Caco-2 (cell line): ENCODE data around the gene CD300C. TPM values are rescaled to one million over a fixed set of nuclear protein-coding genes. Genes with fewer than 3 reads are reported as not detected.

ENCODE experiments used
- BruUV-seq: library from RNA; stranded (reverse); fragments of 400-500 nt; replicated peaks from 2 replicates; lab custom pipeline; 2021; lab: Mats Ljungman, UMichigan
- CTCF ChIA-PET: fragments of 300-600 bp; sonication (Branson Sonifier 250); formaldehyde crosslinking; loops from one replicate; lab custom pipeline; 2022; ENCODE audit warnings: antibody characterized with exemption; lab: Charles Lee
- POLR2A ChIA-PET: fragments of 300-600 bp; sonication (Branson Sonifier 250); formaldehyde crosslinking; loops from one replicate; lab custom pipeline; 2022; ENCODE audit warnings: antibody characterized with exemption; lab: Charles Lee
- DNase-seq, 2 experiments: peaks; one replicate each; pipeline versions ENCODE4 v3.0.0 to v3.0.0-alpha.2; 2020 to 2022
- H3K27me3 ChIP-seq: replicated peaks from 2 replicates; pipeline ENCODE4 v1.6.0; 2011; ENCODE audit warnings: low read length; ENCODE audit not compliant: control insufficient read depth, insufficient read depth
- H3K36me3 ChIP-seq: 2 replicates; pipeline ENCODE4 v1.5.1; 2011; ENCODE audit warnings: low read length; ENCODE audit not compliant: control insufficient read depth, insufficient read depth
- H3K4me1 ChIP-seq: fragments of 250-450 bp; sonication (Bioruptor Pico); 2 replicates; pipeline ENCODE4 v1.5.1; 2020; ENCODE audit warnings: mild to moderate bottlenecking
- H3K4me3 ChIP-seq: 2 replicates; pipeline ENCODE4 v1.5.1; 2011; ENCODE audit warnings: low read depth, mild to moderate bottlenecking, control low read depth, low read length
- H3K9me3 ChIP-seq: fragments of 250-450 bp; sonication (Bioruptor Pico); 2 replicates; pipeline ENCODE4 v1.5.1; 2020; ENCODE audit warnings: mild to moderate bottlenecking, moderate library complexity
- H3K27ac Mint-ChIP-seq: one replicate; pipeline ENCODE4 v1.8.0; 2022; ENCODE audit warnings: mixed read lengths; ENCODE audit not compliant: unreplicated experiment
- H3K27me3 Mint-ChIP-seq: one replicate; pipeline ENCODE4 v1.8.0; 2022; ENCODE audit warnings: mixed read lengths; ENCODE audit not compliant: insufficient read depth, unreplicated experiment
- H3K36me3 Mint-ChIP-seq: one replicate; pipeline ENCODE4 v1.8.0; 2022; ENCODE audit warnings: mild to moderate bottlenecking, mixed read lengths; ENCODE audit not compliant: insufficient read depth, unreplicated experiment
- H3K4me1 Mint-ChIP-seq: one replicate; pipeline ENCODE4 v1.8.0; 2022; ENCODE audit warnings: low read depth, mixed read lengths; ENCODE audit not compliant: unreplicated experiment
- H3K4me3 Mint-ChIP-seq: one replicate; pipeline ENCODE4 v1.8.0; 2022; ENCODE audit warnings: mild to moderate bottlenecking, moderate library complexity, mixed read lengths; ENCODE audit not compliant: unreplicated experiment
- H3K9me3 Mint-ChIP-seq: one replicate; pipeline ENCODE4 v1.8.0; 2022; ENCODE audit warnings: mixed read lengths; ENCODE audit not compliant: unreplicated experiment
- CTCF ChIP-seq, 2 experiments: fragments of 200-600 bp in 1 of 2; IDR thresholded peaks; 1 replicate in 1 of 2; 2 replicates in 1 of 2; pipeline versions ENCODE4 v1.5.1 to v1.8.0; 2011 to 2022; ENCODE audit warnings: antibody characterized with exemption in 1 of 2, control low read depth in 1 of 2, inconsistent platforms in 1 of 2, low read depth in 1 of 2, low read length in 1 of 2, mild to moderate bottlenecking in 1 of 2, moderate library complexity in 1 of 2; ENCODE audit not compliant: insufficient read depth in 1 of 2, severe bottlenecking in 1 of 2, unreplicated experiment in 1 of 2
- intact Hi-C: fragments of 100-400 bp; cut with micrococcal nuclease; formaldehyde crosslinking; loops from one replicate; pipeline ENCODE4 v1.10.0; 2022; ENCODE audit not compliant: unreplicated experiment
- total RNA-seq: library from RNA; stranded (reverse); gene quantifications from 2 replicates; pipeline ENCODE4 v1.2.3, GENCODE V29; 2022

The CD300C gene
- total RNA-seq, 1 experiment from 2014 or later = not detected

- H3K9me3 Mint-ChIP-seq = peaks cover 18% of the 10 kb centered on the region
- BruUV-seq = no TSS peak
- POLR2A ChIA-PET = no interaction called here
Measured at GRCh38 chr17:74522381-74523105, 23.4 kb downstream of the CD300C start.

GRCh38 chr17:74521701-74522201 lies 24.2 kb downstream of the CD300C start:
- intact Hi-C loops = no loop called here
- Histone ChIP-seq H3K36me3 (no peaks in the 10 kb centered on the region), H3K27me3 (peaks cover 1% of the 10 kb centered on the region; the same call in 1 of the 2 replicates), H3K4me3 (no peak overlapping the region), H3K9me3 (peaks cover 8% of the 10 kb centered on the region; the same call in 1 of the 2 replicates), H3K4me1 (no peaks in the 10 kb centered on the region)
- no peak for DNase-seq
- Mint-ChIP-seq H3K36me3 (no peaks in the 10 kb centered on the region), H3K4me3 (no peak overlapping the region), H3K27me3 (peaks cover 18% of the 10 kb centered on the region), H3K4me1 (no peaks in the 10 kb centered on the region), H3K27ac (no peak overlapping the region), H3K9me3 (peaks cover 18% of the 10 kb centered on the region)
- BruUV-seq = no TSS peak
- no peak for TF ChIP-seq CTCF (IDR thresholded peaks at IDR 0.05; ENCODE audit: insufficient read depth in 1 of 2, low read depth in 1 of 2, low read length in 1 of 2, severe bottlenecking in 1 of 2, unreplicated experiment in 1 of 2)
- ChIA-PET CTCF (no interaction called here), POLR2A (no interaction called here)

More at GRCh38 chr17:74522381-74523105, 23.4 kb downstream of the CD300C start:
- TF ChIP-seq CTCF (IDR thresholded peaks at IDR 0.05; ENCODE audit: insufficient read depth in 1 of 2, low read depth in 1 of 2, low read length in 1 of 2, severe bottlenecking in 1 of 2, unreplicated experiment in 1 of 2) = no peak
- Mint-ChIP-seq H3K27me3 (peaks cover 22% of the 10 kb centered on the region), H3K36me3 (no peaks in the 10 kb centered on the region), H3K4me3 (no peak overlapping the region), H3K27ac (no peak overlapping the region), H3K4me1 (no peaks in the 10 kb centered on the region)
- CTCF ChIA-PET = no interaction called here
- H3K27me3 ChIP-seq = peaks cover 1% of the 10 kb centered on the region; the same call in 1 of the 2 replicates
- no peak for DNase-seq
- H3K4me3 ChIP-seq = no peak overlapping the region
- intact Hi-C loops = no loop called here
- no peaks in the 10 kb centered on the region for H3K4me1 ChIP-seq
- H3K9me3 ChIP-seq = peaks cover 8% of the 10 kb centered on the region; the same call in 1 of the 2 replicates
- no peaks in the 10 kb centered on the region for H3K36me3 ChIP-seq

GRCh38 chr17:74520790-74521480 lies 25.0 kb downstream of the CD300C start:
- no peak for DNase-seq
- H3K4me1 Mint-ChIP-seq = no peaks in the 10 kb centered on the region
- H3K4me3 Mint-ChIP-seq = no peak overlapping the region
- peaks cover 21% of the 10 kb centered on the region for H3K27me3 Mint-ChIP-seq
- H3K27me3 ChIP-seq = peaks cover 1% of the 10 kb centered on the region; the same call in 1 of the 2 replicates
- no peaks in the 10 kb centered on the region for H3K4me1 ChIP-seq
- no peak overlapping the region for H3K4me3 ChIP-seq
- TF ChIP-seq CTCF (IDR thresholded peaks at IDR 0.05; ENCODE audit: insufficient read depth in 1 of 2, low read depth in 1 of 2, low read length in 1 of 2, severe bottlenecking in 1 of 2, unreplicated experiment in 1 of 2) = no peak
- intact Hi-C loops = no loop called here
- H3K36me3 Mint-ChIP-seq = no peaks in the 10 kb centered on the region
- no peaks in the 10 kb centered on the region for H3K36me3 ChIP-seq
- ChIA-PET POLR2A (no interaction called here), CTCF (no interaction called here)
- peaks cover 18% of the 10 kb centered on the region for H3K9me3 Mint-ChIP-seq
- H3K27ac Mint-ChIP-seq = no peak overlapping the region
- peaks cover 8% of the 10 kb centered on the region; the same call in 1 of the 2 replicates for H3K9me3 ChIP-seq
- BruUV-seq = no TSS peak
